ENCODE results near the gene MAP6. TPM values are rescaled to one million over a fixed set of nuclear protein-coding genes. Genes with fewer than 3 reads are reported as not detected.

MAP6 gene
- total RNA-seq, 1 experiment from 2014 or later: 0.79 TPM

GRCh38 chr11:75626889-75627529 is 41.8 kb downstream of the MAP6 start:
- Histone ChIP-seq H3K4me3 (no peak overlapping the region), H3K9me3 (replicated peaks) (no peaks in the 10 kb centered on the region), H3K27me3 (no peaks in the 10 kb centered on the region), H3K27ac (peak overlapping the region; percentile 41; the same call in 1 of the 2 replicates), H3K4me1 (peaks cover 29% of the 10 kb centered on the region), H3K36me3 (no peaks in the 10 kb centered on the region)
- no peak for DNase-seq

GRCh38 chr11:75625991-75626888 is 42.6 kb downstream of the MAP6 start:
- no peak for DNase-seq
- no peaks in the 10 kb centered on the region for H3K36me3 ChIP-seq
- no peak overlapping the region for H3K4me3 ChIP-seq
- H3K27me3 ChIP-seq: no peaks in the 10 kb centered on the region
- H3K27ac ChIP-seq: no peak overlapping the region
- H3K9me3 ChIP-seq (replicated peaks): no peaks in the 10 kb centered on the region
- peaks cover 29% of the 10 kb centered on the region for H3K4me1 ChIP-seq

- H3K9me3 ChIP-seq (replicated peaks): no peaks in the 10 kb centered on the region
- H3K36me3 ChIP-seq: no peaks in the 10 kb centered on the region
- H3K4me3 ChIP-seq: no peak overlapping the region
- H3K27ac ChIP-seq: no peak overlapping the region
- no peak for DNase-seq
- H3K4me1 ChIP-seq: peaks cover 25% of the 10 kb centered on the region
- H3K27me3 ChIP-seq: no peaks in the 10 kb centered on the region
Measured at GRCh38 chr11:75625021-75625420, 43.8 kb downstream of the MAP6 start.

GRCh38 chr11:75616281-75616680 is 52.6 kb downstream of the MAP6 start:
- Histone ChIP-seq H3K27me3 (no peaks in the 10 kb centered on the region), H3K9me3 (replicated peaks) (no peaks in the 10 kb centered on the region), H3K4me3 (no peak overlapping the region), H3K27ac (no peak overlapping the region), H3K36me3 (no peaks in the 10 kb centered on the region), H3K4me1 (no peaks in the 10 kb centered on the region)
- DNase-seq: no peak

- Histone ChIP-seq H3K36me3 (no peaks in the 10 kb centered on the region), H3K4me1 (no peaks in the 10 kb centered on the region), H3K27me3 (no peaks in the 10 kb centered on the region), H3K4me3 (no peak overlapping the region), H3K27ac (no peak overlapping the region), H3K9me3 (replicated peaks) (no peaks in the 10 kb centered on the region)
- DNase-seq: no peak
Measured at GRCh38 chr11:75615751-75616150, 53.1 kb downstream of the MAP6 start.

GRCh38 chr11:75611823-75612222 is 57.0 kb downstream of the MAP6 start:
- Histone ChIP-seq H3K36me3 (no peaks in the 10 kb centered on the region), H3K9me3 (replicated peaks) (no peaks in the 10 kb centered on the region), H3K4me3 (no peak overlapping the region), H3K27ac (no peak overlapping the region), H3K27me3 (no peaks in the 10 kb centered on the region), H3K4me1 (peaks cover 7% of the 10 kb centered on the region; the same call in 1 of the 2 replicates)
- DNase-seq: no peak

GRCh38 chr11:75606099-75606498 is 62.7 kb downstream of the MAP6 start:
- H3K36me3 ChIP-seq: no peaks in the 10 kb centered on the region
- H3K9me3 ChIP-seq (replicated peaks): no peaks in the 10 kb centered on the region
- H3K27ac ChIP-seq: no peak overlapping the region
- no peaks in the 10 kb centered on the region for H3K27me3 ChIP-seq
- no peak overlapping the region for H3K4me3 ChIP-seq
- no peak for DNase-seq
- H3K4me1 ChIP-seq: peaks cover 14% of the 10 kb centered on the region

- H3K27me3 ChIP-seq: no peaks in the 10 kb centered on the region
- peaks cover 14% of the 10 kb centered on the region for H3K4me1 ChIP-seq
- H3K27ac ChIP-seq: no peak overlapping the region
- DNase-seq: no peak
- H3K36me3 ChIP-seq: no peaks in the 10 kb centered on the region
- no peak overlapping the region for H3K4me3 ChIP-seq
- no peaks in the 10 kb centered on the region for H3K9me3 ChIP-seq (replicated peaks)
Measured at GRCh38 chr11:75603791-75604736, 64.8 kb downstream of the MAP6 start.

GRCh38 chr11:75602951-75603350 is 65.9 kb downstream of the MAP6 start:
- Histone ChIP-seq H3K9me3 (replicated peaks) (no peaks in the 10 kb centered on the region), H3K36me3 (no peaks in the 10 kb centered on the region), H3K27me3 (no peaks in the 10 kb centered on the region), H3K27ac (no peak overlapping the region), H3K4me1 (peaks cover 14% of the 10 kb centered on the region), H3K4me3 (no peak overlapping the region)
- DNase-seq: peak in 1 of 2 experiments; percentile 26

GRCh38 chr11:75601494-75601893 is 67.3 kb downstream of the MAP6 start:
- Histone ChIP-seq H3K36me3 (no peaks in the 10 kb centered on the region), H3K4me1 (peaks cover 7% of the 10 kb centered on the region), H3K27me3 (no peaks in the 10 kb centered on the region), H3K27ac (no peak overlapping the region), H3K4me3 (no peak overlapping the region), H3K9me3 (replicated peaks) (no peaks in the 10 kb centered on the region)
- DNase-seq: no peak

- no peaks in the 10 kb centered on the region for H3K9me3 ChIP-seq (replicated peaks)
- H3K27ac ChIP-seq: no peak overlapping the region
Measured at GRCh38 chr11:75600356-75600755, 68.5 kb downstream of the MAP6 start.

GRCh38 chr11:75598900-75599299 is 69.9 kb downstream of the MAP6 start:
- H3K4me1 ChIP-seq: peaks cover 7% of the 10 kb centered on the region
- H3K36me3 ChIP-seq: no peaks in the 10 kb centered on the region
- no peak overlapping the region for H3K4me3 ChIP-seq
- H3K27me3 ChIP-seq: no peaks in the 10 kb centered on the region
- no peak overlapping the region for H3K27ac ChIP-seq
- no peak for DNase-seq
- no peaks in the 10 kb centered on the region for H3K9me3 ChIP-seq (replicated peaks)

More at GRCh38 chr11:75600356-75600755, 68.5 kb downstream of the MAP6 start:
- Histone ChIP-seq H3K4me3 (no peak overlapping the region), H3K4me1 (peaks cover 7% of the 10 kb centered on the region), H3K36me3 (no peaks in the 10 kb centered on the region), H3K27me3 (no peaks in the 10 kb centered on the region)
- DNase-seq: no peak

- H3K4me1 ChIP-seq: peaks cover 12% of the 10 kb centered on the region
- no peak overlapping the region for H3K4me3 ChIP-seq
- H3K27me3 ChIP-seq: no peaks in the 10 kb centered on the region
- no peak overlapping the region for H3K27ac ChIP-seq
- no peaks in the 10 kb centered on the region for H3K9me3 ChIP-seq (replicated peaks)
- H3K36me3 ChIP-seq: no peaks in the 10 kb centered on the region
- no peak for DNase-seq
Measured at GRCh38 chr11:75598264-75598663, 70.6 kb downstream of the MAP6 start.

- no peaks in the 10 kb centered on the region for H3K36me3 ChIP-seq
- H3K4me3 ChIP-seq: no peak overlapping the region
- no peaks in the 10 kb centered on the region for H3K9me3 ChIP-seq (replicated peaks)
- DNase-seq: peak; percentile 38 to 66
- H3K27ac ChIP-seq: no peak overlapping the region
- no peaks in the 10 kb centered on the region for H3K27me3 ChIP-seq
- peaks cover 12% of the 10 kb centered on the region for H3K4me1 ChIP-seq
Measured at GRCh38 chr11:75597636-75598035, 71.2 kb downstream of the MAP6 start.

Data from SJCRH30 (cell line).